Measurements from ENCODE around the gene PHLDB2. TPM values are rescaled to one million over a fixed set of nuclear protein-coding genes. Genes with fewer than 3 reads are reported as not detected.

The PHLDB2 gene
- total and polyA plus RNA-seq, 10 of the 15 experiments (the other 5 are each of a cell fraction or from before 2014, with no cell fraction given) = 0.03 to 0.67 (median 0.40) TPM

- Histone ChIP-seq H3K27me3 (replicated peaks in 1 of 2; ENCODE audit: control insufficient read depth in 2 of 2, insufficient read depth in 2 of 2, low read length in 1 of 2) (peaks cover 0 to under 1% of the 10 kb centered on the region in 2 experiments; a peak in 2 of 4 replicates), H3K36me3 (ENCODE audit: control insufficient read depth in 2 of 2, insufficient read depth in 2 of 2, low read length in 1 of 2) (no peaks in the 10 kb centered on the region), H3K79me2 (ENCODE audit: control insufficient read depth, insufficient read depth, low read length) (no peaks in the 10 kb centered on the region), H3K9me3 (replicated peaks; ENCODE audit: control insufficient read depth, insufficient read depth, low read length) (no peaks in the 10 kb centered on the region), H3K27ac (ENCODE audit: control insufficient read depth, insufficient read depth) (no peak overlapping the region), H3K4me2 (ENCODE audit: control insufficient read depth, insufficient read depth) (no peak overlapping the region), H3K4me3 (no peak overlapping the region), H2AFZ (ENCODE audit: control insufficient read depth, low read depth, low read length) (no peak overlapping the region), H3K4me1 (ENCODE audit: control insufficient read depth, insufficient read depth, low read length) (no peaks in the 10 kb centered on the region), H3K9ac (ENCODE audit: control insufficient read depth, insufficient read depth, low read length) (no peak overlapping the region), H4K20me1 (ENCODE audit: control insufficient read depth, insufficient read depth) (no peaks in the 10 kb centered on the region)
- RAD21 ChIA-PET (ENCODE audit: unreplicated experiment) = interaction anchor here (1.2 to 1.4 kb wide), 2 partner anchors 14 to 15 kb away, joined by 3 to 4 read pairs; no protein-coding TSS in a partner anchor
- 11% methylated on average over 2 of the region's 2 CpGs for WGBS (ENCODE audit: insufficient coverage, insufficient replicate concordance, low lambda C conversion rate, missing lambda C conversion rate)
- SMC1A ChIA-PET (ENCODE audit: uncharacterized antibody, unreplicated experiment) = interaction anchor here (1.0 to 2.9 kb wide), 5 partner anchors 8 to 91 kb away, joined by 3 to 19 read pairs (median 9); no protein-coding TSS in a partner anchor
- ATAC-seq (no peak), FAIRE-seq (no peak), DNase-seq (ENCODE audit: low read depth, low spot score) (no peak)
- intact Hi-C loops (cut with micrococcal nuclease; ENCODE audit: unreplicated experiment) (no loop called here), in situ Hi-C loops (cut with MboI) (no loop called here)
- TF ChIP-seq HDAC6 (IDR thresholded peaks at IDR 0.05; ENCODE audit: unreplicated experiment) (no peak), HCFC1 (IDR thresholded peaks at IDR 0.05; ENCODE audit: low read length) (no peak), IRF5 (IDR thresholded peaks at IDR 0.05; ENCODE audit: borderline replicate concordance) (no peak), SKIL (IDR thresholded peaks at IDR 0.05; ENCODE audit: low read depth, poor library complexity, severe bottlenecking) (no peak), NR2C1 (IDR thresholded peaks at IDR 0.05) (no peak), BRCA1 (IDR thresholded peaks at IDR 0.05; ENCODE audit: low read depth, low read length) (no peak), JUND (IDR thresholded peaks at IDR 0.05; ENCODE audit: low read depth, low read length) (no peak), MYC (IDR thresholded peaks at IDR 0.05; ENCODE audit: insufficient read depth, insufficient read length, insufficient replicate concordance, low read length, severe bottlenecking) (no peak), ZBED1 (IDR thresholded peaks at IDR 0.05; ENCODE audit: borderline replicate concordance) (no peak), RUNX3 (IDR thresholded peaks at IDR 0.05; ENCODE audit: low read length) (no peak), ZBTB4 (CRISPR knock-in tag; IDR thresholded peaks at IDR 0.05) (no peak), IRF4 (IDR thresholded peaks at IDR 0.05; ENCODE audit: low read depth, low read length) (no peak), NFXL1 (IDR thresholded peaks at IDR 0.05; ENCODE audit: borderline replicate concordance) (no peak), ASH2L (IDR thresholded peaks at IDR 0.05; ENCODE audit: borderline replicate concordance, low read depth) (no peak), IKZF2 (IDR thresholded peaks at IDR 0.05) (no peak), SREBF1 (IDR thresholded peaks at IDR 0.05; ENCODE audit: low read length) (no peak), NRF1 (conservative IDR thresholded peaks at IDR 0.05; ENCODE audit: low read depth, low read length) (no peak)
- CTCF ChIA-PET = interaction anchor here (1.1 to 3.2 kb wide), 5 partner anchors 10 to 158 kb away, joined by 3 to 11 read pairs (median 6); no protein-coding TSS in a partner anchor
- no TSS peak for BruUV-seq (replicated peaks)
- POLR2A ChIA-PET = interaction anchor here (0.5 to 0.7 kb wide), 3 partner anchors 12 to 325 kb away, joined by 3 to 5 read pairs (median 4); no protein-coding TSS in a partner anchor
Measured at GRCh38 chr3:111874177-111874820, 15.2 kb downstream of the PHLDB2 start.
